ENCODE data around the gene ZCCHC14. TPM values are rescaled to one million over a fixed set of nuclear protein-coding genes. Genes with fewer than 3 reads are reported as not detected.
"Not testable (repeated sequence)": the region's sequence is repeated elsewhere in the genome, so short reads cannot be mapped to it uniquely, and the experiment has no call there.

The ZCCHC14 gene
- total RNA-seq, 1 experiment from 2014 or later, result 4.9 TPM

GRCh38 chr16:87482266-87482665 lies 10.6 kb downstream of the ZCCHC14 start:
- no peak for DNase-seq (ENCODE audit: low read depth)

GRCh38 chr16:87481711-87482110 lies 11.1 kb downstream of the ZCCHC14 start:
- not testable (repeated sequence) for DNase-seq (ENCODE audit: low read depth)

DNA sequence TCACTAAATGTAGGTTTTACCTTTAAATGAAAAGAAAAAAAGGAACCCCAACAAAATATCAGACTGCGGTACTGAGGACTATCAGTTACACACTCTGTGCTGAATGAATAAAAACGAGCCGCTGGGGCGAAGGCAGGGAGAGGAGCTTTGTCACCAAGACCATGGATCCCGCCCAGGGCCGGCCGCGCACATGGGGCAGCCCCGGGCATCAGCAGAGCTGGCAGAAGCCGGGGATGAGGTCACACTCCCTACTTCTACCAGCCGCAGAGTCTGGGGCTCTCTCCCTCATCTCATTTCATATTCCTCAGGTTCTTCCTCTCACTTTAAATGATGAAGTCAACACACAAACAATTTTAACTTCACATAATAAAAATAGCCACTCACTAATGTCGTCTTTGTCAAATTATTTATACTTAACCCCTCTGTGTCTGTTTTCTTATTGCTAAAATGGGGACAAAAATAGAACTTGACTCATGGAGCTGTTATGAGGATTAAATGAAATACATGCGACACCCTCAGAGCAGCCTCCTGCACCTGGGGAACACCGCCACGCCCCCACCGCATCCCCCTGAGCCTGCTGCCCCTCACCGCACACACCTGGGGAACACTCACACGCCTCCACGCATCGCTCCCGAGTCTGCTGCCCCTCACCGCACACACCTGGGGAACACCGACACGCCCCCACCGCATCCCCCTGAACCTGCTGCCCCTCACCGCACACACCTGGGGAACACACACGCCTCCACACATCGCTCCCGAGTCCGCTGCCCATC lies 15.4 kb downstream of the ZCCHC14 start:
- DNase-seq (ENCODE audit: low read depth), result peak; percentile 52

- no peak for DNase-seq (ENCODE audit: low read depth)
Observed at GRCh38 chr16:87474566-87474996, 18.2 kb downstream of the ZCCHC14 start.

DNA sequence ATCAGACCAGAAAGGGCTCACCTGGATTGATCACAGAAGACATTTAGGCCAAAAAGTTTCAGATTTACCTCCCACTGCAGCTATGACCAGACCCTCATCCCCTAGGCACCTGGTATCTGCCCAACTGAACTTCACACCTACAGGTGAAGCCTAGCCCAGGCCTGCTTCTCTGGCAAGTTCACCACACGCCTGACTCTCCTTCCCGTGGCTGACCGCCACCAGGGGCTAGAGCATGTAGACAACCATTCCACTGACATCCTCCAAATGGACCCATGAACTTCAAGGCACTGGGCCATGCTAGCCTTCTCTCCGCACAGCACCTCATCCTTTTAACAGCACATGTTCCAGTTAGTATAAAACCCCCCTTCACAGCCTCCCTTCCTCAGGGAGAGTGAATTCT lies 18.8 kb downstream of the ZCCHC14 start:
- DNase-seq (ENCODE audit: low read depth), result no peak

GRCh38 chr16:87472935-87473334 lies 19.9 kb downstream of the ZCCHC14 start:
- no peak for DNase-seq (ENCODE audit: low read depth)

- no peak for DNase-seq (ENCODE audit: low read depth)
Observed at GRCh38 chr16:87472142-87472778, 20.6 kb downstream of the ZCCHC14 start.

DNA sequence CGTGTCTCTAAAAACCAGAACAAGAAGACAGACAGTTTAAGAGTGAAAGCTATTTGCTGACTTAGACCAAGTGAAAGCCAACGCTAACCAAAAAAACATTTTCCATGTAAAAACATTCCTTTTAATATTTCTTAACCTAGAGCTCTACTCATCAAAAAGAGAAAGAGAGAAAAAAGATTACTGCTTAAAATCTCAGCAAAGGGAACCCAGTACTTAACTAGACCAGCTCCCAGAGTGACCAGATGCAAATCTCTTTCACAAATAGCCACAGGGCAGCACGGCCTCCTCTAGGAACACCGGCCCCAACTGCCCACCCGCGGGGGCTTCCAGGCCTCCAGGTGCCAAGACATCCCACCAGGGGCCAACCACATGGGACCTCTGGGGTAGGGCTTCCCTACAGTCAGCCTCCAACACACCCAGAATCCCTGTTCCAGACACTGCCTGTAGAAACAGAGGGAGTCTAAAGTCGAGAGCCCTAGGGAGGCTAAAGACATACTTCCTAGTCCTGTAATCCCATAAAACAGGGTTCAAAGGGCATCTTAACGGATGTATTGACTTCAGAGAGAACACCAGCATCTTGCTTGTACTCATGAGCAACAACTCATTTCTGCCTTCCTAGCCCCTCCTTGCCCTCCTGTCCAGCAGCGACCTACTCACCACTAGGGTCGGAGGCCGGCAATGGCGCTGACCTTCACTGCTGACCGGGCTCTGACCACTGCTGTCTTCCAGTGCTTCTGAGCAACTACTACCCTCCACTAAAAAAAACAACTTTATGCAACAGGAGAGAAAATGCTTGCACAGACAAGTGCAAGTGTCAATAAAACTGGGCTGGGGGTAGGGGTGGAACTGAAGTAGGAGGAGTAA lies 21.3 kb downstream of the ZCCHC14 start:
- DNase-seq (ENCODE audit: low read depth), result no peak

GRCh38 chr16:87470332-87470731 lies 22.5 kb downstream of the ZCCHC14 start:
- DNase-seq (ENCODE audit: low read depth), result no peak

DNA sequence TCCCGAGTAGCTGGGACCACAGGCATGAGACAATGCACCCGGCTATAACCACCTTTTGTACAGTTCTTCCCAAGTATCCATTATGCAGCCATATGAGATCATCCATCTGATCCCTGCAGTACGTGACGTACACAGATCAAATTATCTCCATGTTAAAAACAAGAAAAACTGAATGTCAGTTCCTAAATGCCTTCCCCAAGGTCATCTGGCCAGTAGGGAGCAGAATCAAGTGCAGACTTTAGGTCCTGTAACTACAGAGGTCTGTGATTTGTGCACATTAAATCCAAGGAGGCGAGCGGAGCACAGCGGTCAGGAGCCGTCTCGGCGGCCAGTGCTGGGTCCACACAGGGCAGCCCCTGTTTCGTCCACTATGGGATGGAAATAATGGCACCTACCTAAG lies 23.7 kb downstream of the ZCCHC14 start:
- DNase-seq (ENCODE audit: low read depth), result no peak

DNA sequence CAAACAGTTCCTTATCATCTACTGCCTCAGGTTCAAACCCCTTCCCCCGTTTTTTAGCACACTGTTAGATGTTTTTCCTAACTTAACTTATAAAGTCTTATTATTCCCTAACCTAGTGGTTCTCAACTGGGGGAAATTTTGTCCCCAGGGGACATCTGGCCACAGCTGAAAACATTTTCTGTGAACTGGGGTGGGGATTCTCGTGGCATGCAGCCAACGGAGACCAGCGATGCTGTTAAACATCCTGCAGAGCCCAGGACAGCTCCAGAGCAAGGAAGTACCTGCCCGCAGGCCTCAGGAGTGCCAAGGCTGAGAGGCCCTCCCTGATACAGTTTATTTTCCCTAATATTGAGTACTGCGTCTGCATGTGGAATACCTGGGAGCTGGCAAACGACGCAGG lies 24.3 kb downstream of the ZCCHC14 start:
- no peak for DNase-seq (ENCODE audit: low read depth)

- no peak for DNase-seq (ENCODE audit: low read depth)
Observed at GRCh38 chr16:87466975-87467501, 25.8 kb downstream of the ZCCHC14 start.

GRCh38 chr16:87465879-87466278 lies 26.9 kb downstream of the ZCCHC14 start:
- no peak for DNase-seq (ENCODE audit: low read depth)

DNA sequence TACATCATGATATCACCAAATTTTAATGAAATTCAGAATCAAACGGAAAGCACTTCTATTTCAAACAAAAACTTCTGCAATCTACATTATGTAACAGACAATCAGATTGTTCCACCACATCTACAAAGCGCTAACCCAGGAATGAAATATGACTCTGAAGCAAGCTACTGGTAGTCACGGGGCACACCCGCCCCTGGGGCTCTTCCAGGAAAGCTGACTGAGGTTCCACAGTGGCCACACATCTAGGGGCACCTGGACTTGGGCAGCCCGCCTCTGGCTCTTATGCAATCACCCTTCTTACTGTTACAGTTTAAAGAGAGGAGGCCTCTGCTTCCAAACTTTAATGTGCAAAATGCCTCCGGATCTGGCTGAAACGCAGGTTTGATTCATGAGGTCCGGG lies 27.5 kb downstream of the ZCCHC14 start:
- peak; percentile 75 for DNase-seq (ENCODE audit: low read depth)

GRCh38 chr16:87464691-87465300 lies 28.0 kb downstream of the ZCCHC14 start:
- DNase-seq (ENCODE audit: low read depth), result peak; percentile 86

DNA sequence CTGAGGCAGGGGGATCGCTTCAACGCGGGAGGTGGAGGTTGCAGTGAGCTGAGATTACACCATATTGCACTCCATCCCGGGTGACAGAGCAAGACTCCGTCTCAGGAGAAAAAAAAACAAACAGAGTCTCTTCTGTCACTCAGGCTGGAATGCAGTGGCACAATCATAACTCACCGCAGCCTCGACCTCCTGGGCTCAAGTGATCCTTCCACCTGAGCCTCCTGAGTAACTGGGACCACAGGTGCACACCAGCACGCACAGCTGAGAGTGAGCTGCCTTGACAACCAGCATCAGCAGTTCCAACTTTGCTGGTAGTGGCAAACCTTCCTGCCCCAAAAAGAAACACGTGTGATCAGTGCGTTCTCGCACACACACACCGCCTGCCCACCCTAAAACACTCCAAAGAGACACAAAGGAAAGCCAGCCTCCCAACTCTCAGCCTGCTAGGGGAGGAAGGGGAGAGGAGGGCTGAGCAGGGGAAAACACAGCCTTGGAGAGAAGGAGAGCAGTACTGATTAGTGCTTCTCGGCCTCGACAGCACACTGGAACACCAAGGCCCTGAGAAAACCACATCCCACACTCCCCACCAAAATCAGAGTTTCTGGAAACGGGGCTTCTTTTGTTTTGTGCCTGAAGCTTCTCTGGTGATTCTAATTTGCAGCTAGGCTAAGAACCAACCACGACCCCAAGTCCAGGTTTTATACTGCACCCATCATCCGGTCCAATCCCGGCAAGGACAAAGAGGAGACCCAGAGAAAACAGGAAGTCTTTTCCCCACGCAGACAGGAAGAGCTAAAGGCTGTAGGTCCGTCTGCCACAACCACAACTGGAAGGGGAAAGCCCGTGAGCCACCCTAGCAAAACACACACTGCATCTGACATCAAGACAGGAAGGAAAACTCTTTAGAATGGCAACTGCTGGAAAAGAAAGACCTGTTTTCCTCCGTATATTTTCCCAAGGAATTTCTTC lies 28.8 kb downstream of the ZCCHC14 start:
- DNase-seq (ENCODE audit: low read depth), result peak; percentile 88

DNA sequence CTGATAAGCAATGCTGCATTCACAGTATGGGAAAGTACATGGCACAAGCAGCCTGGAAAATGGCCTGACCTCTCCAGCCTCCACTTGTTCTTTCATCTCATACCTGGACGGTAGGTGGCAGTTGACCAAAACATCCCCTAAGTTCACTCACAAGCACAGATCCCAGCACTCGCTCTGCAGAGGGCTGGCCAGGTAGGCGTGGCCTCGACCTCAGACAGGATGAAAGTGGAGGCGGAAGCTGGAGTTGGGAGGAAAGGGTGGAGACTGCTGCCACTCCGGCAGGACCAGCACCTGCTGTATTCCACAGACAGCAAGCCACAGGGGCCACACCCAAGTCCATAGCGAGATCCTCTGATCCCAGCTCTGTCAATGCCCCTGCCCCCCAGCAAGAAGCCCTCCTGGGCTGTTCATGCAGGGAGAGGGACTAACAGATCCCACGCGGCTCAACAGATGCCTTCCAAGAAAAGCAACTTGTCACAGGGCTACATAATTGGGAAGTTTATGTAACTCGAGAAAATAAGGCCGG lies 31.3 kb downstream of the ZCCHC14 start:
- peak; percentile 67 for DNase-seq (ENCODE audit: low read depth)

- DNase-seq (ENCODE audit: low read depth), result no peak
Observed at GRCh38 chr16:87460936-87461335, 31.9 kb downstream of the ZCCHC14 start.

GRCh38 chr16:87459833-87460232 lies 33.0 kb downstream of the ZCCHC14 start:
- DNase-seq (ENCODE audit: low read depth), result no peak

- no peak for DNase-seq (ENCODE audit: low read depth)
Observed at GRCh38 chr16:87459027-87459426, 33.8 kb downstream of the ZCCHC14 start.

Data from HT1080 (cell line).